GM11168 (cell line): ENCODE data around the gene PPIA.

Experiments used
- in situ Hi-C: fragments of 300-500 bp; cut with MboI; formaldehyde crosslinking; loops from one replicate; pipeline ENCODE4 v1.12.0; 2022; ENCODE audit warnings: low sequenced_read_pairs; ENCODE audit not compliant: unreplicated experiment

The PPIA gene

DNA sequence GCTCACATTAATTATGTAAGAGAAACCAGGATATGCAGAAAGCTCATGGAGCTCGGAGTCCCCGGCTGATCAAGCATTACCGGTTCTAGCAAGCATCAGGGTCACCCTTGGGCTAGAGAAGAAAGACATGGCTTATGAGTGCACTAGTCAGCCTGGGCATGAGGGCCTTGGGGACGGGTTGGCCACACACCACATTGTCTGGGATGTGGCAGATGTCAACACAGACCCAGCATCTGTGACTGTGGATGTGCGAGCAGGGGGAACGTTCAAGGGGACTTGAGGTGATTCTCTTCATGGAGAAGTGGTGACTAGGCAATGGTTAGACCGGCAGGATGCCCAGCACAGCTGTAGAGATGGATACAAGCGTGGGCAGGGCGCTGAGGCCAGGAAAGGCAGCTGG lies 34.2 kb upstream of the PPIA start:
- in situ Hi-C loops = loop anchor here (25.0 kb wide), 1 partner anchor 175 kb away; the partner anchor contains the start of gene TMED4

DNA sequence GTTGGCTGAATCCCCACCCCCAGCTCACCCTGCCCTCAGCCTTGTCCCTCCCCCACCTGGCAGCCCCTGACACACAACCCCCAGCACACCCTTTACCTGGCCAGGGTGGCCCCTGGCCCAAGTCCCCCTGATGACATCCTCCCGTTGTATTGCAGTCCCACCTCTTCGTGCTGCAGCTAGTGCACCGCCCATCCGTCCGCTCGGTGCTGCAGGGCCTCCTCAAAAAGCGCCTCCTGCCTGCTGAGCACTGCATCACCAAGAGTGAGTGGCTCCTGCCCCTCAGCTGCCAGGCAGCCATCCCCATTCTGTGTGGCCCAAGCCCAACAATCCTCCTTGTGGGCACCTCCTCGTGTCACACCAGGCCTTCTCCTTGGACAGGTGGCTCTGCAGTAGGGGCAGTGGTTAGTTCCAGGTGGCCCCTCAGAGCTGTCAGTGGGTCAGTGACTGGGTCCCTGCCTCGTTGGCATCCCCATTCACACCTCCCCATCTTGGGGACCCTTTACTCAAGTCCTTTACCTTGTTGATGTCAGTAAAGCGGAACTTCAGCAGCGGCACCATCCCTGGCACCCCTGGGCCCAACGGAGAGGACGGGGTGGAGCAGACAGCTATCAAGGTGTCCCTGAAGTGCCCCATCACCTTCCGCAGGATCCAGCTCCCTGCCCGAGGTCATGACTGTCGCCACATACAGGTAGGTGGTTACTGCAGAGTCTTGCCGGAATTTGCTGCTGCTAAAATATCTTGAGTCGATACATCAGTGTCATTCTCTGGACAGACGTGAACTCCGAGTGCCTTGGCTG lies 33.6 kb upstream of the PPIA start:
- in situ Hi-C loops = loop anchor here (25.0 kb wide), 1 partner anchor 176 kb away; the partner anchor contains the start of gene TMED4

DNA sequence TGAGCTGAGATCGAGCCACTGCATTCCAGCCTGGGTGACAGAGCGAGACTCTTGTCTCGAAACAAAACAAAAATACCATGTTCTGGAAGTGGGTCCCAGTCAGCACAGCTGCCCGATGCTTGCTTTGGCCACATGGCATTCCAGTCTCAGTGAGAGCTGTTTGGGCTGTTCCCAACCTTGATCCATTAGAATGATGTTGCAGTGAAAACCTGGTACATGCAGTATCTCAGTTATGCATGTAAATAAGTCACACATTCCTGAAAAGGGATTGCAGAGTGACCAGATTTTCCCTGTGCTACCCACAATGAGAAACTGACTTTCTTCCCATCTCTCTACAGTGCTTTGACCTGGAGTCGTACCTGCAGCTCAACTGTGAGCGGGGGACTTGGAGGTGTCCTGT lies 32.4 kb upstream of the PPIA start:
- in situ Hi-C loops = loop anchor here (25.0 kb wide), 1 partner anchor 177 kb away; the partner anchor contains the start of gene TMED4

DNA sequence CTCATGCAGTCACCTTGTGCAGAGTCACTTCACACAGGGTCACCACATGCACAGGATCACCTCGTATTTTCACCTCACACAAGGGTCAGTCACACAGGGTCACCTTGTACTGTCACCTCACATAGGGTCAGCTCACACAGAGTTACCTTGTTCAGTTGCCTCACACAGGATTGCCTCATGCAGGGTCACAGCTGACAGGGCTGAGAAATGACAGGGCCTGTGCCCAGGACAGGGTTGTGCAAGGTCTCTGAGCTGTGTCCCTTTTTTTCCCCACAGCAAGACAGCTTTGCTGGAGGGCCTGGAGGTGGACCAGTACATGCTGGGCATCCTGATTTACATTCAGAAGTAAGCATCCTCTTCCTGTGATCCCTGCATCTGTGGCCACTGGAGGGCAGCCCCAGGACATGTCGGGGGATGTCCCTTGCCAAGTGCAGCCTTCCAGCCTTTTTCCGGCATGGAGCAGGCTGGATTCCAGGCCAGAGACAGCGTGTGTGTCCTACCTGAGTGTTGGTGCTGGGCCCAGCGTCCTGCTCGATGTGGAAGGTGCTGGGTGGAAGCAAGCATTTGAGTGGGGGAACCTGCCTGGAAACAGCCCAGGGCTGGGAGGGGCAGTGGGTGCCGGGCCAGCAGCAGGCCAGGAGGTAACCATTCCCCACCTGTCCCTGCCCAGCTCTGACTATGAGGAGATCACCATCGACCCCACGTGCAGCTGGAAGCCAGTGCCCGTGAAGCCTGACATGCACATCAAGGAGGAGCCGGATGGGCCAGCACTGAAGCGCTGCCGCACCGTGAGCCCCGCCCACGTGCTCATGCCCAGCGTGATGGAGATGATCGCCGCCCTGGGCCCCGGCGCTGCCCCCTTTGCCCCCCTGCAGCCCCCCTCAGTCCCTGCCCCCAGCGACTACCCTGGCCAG lies 31.6 kb upstream of the PPIA start:
- in situ Hi-C loops = loop anchor here (25.0 kb wide), 1 partner anchor 178 kb away; the partner anchor contains the start of gene TMED4

DNA sequence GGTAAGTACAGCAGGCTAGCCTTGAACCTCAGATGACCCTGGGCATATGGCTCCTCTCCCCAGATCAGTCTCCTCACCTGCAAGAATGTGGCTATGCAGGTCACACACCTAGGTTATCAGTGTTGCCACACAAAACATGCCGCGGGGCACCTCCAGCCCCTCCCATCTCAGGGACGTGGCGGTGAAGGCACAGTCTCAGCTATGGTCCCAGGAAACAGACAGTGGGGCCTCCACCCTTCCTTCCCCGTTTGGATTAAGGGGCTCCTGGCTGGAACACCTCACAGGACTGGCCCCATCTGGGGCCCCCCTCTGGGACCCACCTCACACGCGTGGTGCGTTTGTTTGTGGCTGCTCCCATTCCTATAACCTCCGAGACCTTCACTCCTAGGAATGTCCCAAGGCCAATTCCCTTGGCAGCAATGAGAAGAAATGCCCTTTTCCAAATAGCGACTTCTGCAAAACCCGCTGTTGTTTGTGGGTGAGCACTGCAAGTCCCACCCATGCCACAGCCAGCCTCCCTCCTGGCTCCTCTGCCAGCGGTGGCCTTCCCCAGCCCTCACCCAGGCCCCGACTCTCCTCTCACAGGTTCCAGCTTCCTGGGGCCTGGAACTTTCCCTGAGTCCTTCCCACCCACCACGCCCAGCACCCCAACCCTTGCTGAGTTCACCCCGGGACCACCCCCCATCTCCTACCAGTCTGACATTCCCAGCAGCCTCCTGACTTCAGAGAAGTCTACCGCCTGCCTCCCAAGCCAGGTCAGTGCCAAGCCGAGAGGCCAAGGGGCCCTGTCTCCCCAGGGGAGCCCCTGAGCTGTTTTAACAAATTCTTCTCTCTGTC lies 30.7 kb upstream of the PPIA start:
- in situ Hi-C loops = loop anchor here (25.0 kb wide), 1 partner anchor 178 kb away; the partner anchor contains the start of gene TMED4

DNA sequence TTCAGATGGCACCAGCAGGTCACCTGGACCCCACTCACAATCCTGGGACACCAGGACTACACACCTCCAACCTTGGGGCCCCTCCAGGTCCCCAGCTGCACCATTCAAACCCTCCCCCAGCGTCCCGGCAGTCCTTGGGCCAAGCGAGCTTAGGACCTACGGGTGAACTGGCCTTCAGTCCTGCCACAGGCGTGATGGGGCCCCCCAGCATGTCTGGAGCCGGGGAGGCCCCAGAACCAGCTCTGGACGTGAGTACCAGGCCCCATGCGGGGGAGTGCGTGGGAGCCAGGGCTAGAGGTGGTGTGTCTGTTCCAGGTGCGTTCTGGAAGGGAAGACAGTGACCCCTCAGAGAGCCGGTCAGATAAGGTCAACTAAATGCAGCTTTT lies 30.1 kb upstream of the PPIA start:
- in situ Hi-C loops = loop anchor here (25.0 kb wide), 1 partner anchor 179 kb away; the partner anchor contains the start of gene TMED4

DNA sequence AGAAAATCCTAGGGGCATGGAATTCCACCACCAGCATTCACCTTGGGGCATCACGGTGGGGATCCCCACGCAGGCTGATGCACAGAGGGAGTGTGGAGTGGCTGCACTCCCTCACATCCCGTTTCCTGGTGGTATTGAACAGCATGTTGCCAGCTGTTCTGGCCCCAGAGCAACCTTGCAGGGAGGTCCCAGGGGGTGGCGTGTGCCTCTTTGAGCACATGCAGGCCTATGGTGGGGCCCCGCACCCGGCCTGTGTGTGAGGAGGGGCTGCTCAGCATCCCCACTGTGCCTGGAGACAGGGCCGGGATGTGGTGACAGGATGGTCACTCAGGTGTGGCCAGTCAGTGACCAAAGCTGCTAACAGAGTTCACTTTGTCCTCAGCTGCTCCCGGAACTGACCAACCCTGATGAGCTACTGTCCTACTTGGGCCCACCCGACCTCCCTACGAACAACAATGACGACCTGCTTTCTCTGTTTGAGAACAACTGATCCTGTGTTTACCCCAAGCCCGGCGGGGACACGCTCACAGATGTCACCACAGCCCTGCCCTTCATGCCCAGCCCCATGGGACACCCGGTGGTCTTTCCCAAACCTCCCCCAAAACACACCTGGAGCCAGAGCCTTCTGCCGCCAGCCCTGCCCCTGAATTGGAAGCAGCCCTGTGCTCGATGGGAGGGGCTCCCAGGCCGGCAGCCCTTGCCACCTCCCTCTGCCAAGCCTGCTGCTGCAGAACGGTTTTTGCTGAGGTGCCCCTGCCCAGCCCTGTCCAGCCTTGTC lies 29.2 kb upstream of the PPIA start:
- in situ Hi-C loops = loop anchor here (25.0 kb wide), 1 partner anchor 180 kb away; the partner anchor contains the start of gene TMED4

DNA sequence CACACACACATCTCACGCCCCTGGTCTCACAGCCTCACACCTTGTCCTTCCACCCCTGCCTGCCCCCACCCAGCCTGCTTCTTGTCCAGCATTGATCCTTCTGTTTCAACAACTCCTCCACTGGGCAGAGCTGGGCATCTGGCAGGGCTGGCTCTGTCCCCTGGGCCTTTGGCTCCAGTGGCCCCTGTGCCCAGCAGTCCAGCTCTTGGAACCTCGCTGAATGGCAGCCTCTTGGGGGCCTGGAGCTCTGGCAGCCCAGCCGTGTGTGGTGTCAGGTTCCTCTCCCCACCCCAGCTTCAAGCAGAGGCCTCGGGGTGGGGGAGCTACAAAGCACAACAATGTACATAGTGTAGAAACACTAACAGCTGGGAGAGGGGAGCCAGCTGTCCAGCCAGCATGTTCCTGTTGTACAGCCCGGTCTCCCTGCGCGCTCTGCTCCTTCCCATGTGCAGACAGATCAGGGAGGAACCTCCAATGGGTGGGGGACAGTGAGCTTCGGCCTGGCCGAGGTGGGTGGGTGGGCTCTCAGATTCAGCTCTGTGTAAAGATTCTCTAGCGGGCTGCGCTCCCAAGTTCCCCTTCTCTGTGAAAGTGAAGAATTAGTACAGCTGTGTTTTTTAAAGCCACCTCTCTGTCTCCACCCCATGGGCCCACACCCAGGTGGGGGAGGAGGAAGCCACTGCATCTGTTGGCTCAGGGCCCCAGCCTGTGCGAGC lies 28.4 kb upstream of the PPIA start:
- in situ Hi-C loops = loop anchor here (25.0 kb wide), 1 partner anchor 181 kb away; the partner anchor contains the start of gene TMED4

DNA sequence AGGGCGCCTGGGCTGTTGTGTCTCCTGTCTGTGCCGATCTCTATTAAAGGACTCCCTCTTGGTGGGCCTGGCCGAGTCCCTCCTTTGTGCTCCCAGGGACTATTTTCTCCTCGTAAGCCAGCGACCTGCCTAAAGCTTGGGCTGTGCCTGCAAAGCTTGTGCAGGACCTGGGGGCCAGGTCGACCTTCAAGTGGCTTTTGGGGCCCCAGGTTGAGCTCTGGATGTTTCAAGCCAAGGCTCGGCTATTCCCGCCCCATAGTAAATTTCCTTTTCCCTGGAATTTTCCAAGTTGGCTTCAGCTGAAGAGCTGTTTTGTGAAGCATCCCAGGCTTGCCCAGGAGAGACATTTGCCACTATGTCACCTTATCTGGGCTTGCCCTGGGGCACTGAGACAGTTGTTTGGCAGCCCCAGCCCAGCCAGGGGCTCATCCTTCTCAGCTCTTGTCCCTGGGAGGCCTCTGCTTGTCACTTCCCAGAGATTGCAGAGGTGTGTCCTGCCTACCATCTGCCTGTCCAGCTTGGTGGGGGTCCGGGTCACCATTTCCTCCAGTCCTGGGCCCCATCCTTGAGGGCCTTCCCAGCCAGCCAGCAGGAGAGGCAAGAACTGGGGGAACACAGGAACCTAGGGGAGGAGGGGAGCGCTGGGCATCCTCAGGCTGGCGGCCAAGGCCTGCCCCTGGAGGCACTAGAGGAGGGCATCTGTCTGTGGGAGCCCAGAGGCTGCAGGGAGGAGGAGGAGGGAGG lies 27.7 kb upstream of the PPIA start:
- in situ Hi-C loops = loop anchor here (25.0 kb wide), 1 partner anchor 181 kb away; the partner anchor contains the start of gene TMED4

DNA sequence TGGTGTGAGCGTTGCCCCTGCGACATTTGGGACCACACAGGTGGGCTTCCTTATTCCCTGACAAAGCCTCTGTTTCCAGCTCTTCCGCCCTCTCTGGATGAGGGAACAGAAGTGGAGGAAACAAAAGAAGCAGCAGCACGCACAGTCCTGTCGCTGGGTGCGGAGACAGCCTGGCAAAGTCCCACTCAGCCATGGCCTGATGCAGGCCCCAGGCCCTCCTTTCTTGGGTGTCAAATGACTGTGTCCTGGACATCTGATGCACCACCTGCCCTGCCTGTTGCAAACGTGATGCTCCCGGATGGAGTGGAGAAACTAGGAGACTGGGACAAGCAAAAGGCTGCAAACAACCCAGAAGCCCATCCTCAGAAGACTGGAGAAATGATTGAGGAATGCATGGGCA lies 27.1 kb upstream of the PPIA start:
- in situ Hi-C loops = loop anchor here (25.0 kb wide), 1 partner anchor 182 kb away; the partner anchor contains the start of gene TMED4

DNA sequence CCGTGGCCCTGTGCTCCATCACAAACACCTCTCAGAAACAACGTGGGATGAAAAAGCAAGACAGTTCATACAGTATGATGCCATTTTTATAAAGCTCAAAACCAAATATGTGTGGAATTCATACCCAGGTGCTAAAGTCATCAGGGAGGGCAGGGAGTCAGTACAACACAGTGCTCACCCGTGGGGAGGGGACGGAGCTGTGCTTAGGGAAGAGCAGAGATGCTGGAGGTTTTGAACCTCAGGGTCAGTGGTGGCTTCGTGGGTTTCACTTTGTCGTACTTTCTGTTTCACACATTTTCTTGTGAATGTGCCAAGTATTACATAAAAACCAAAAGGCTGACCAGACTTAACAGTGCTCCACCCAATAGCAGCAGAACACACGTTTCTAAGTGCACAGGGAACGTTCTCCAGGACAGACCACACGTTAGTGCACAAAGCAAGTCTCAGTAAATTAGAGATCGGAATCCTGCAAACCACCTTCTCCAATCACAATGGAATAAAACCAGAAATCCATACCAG lies 26.6 kb upstream of the PPIA start:
- in situ Hi-C loops = loop anchor here (25.0 kb wide), 1 partner anchor 183 kb away; the partner anchor contains the start of gene TMED4

DNA sequence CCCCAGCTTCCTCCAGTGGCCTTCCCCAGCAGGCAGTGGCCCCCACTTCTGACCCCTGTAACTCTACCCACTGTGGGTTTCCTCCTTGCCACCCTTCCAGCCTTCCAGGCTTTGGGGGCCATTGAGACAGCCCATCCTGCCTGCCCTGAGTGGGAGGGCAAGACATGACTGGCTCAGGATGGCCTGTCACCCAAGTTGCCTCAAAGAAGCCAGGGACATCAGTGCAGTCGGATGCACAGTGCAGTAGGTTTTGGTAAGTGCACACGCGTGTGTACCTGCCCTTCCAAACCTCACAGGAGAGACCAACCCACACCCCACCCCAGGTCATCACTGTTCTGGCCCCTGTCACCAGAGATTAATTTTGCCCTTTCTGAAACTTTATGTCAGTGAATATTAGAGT lies 25.1 kb upstream of the PPIA start:
- in situ Hi-C loops = loop anchor here (25.0 kb wide), 1 partner anchor 184 kb away; the partner anchor contains the start of gene TMED4

DNA sequence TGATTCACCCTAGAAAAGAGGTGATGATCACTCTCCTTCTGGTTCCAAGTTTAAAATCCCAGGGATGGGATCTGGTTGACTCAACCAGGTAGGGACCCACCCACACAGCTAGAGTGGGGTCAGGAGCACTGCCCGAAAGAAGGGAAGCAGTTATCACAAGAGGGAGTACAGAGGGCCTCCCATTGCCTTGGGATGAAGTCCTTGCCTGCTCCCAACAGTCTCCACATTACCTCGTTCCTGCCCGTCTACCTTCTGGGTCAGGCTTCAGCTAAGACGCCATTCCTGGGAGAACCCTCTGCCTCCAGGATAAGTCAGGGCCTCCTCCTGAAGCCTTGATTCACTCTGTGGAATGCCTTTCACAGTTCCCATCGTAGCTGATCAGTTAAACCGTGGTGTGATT lies 24.0 kb upstream of the PPIA start:
- in situ Hi-C loops = loop anchor here (25.0 kb wide), 1 partner anchor 185 kb away; the partner anchor contains the start of gene TMED4

DNA sequence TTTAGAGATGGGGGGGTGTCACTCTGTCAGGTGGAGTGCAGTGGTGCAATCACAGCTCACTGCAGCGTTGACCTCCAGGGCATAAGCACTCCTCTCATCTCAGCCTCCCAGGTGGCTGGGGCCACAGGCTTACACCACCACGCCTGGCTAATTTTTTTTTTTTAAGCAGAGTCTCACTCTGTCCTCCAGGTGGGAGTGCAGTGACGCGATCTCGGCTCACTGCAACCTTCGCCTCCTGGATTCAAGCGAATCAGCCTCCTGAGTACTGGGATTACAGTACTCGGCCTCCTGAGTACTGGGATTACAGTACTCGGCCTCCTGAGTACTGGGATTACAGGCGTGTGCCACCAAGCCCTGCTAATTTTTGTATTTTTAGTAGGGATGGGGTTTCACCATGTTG lies 23.6 kb upstream of the PPIA start:
- in situ Hi-C loops = loop anchor here (25.0 kb wide), 1 partner anchor 186 kb away; the partner anchor contains the start of gene TMED4

DNA sequence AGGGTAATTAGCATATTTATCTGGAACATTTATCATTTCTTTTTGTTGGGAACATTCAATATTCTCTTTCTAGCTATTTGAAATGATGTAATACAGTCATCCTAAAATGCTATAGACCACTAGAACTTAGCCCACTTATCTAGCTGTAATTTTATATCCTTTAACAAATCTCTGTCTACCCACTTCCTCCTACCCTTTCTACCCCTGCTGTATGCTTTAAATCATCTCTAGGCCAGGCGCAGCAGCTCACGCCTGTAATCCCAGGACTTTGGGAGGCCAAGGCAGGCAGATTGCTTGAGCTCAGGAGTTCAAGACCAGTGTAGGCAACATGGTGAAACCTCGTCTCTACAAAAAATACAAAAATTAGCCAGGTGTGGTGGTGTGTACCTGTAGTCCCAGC lies 22.0 kb upstream of the PPIA start:
- in situ Hi-C loops = loop anchor here (25.0 kb wide), 1 partner anchor 187 kb away; the partner anchor contains the start of gene TMED4

DNA sequence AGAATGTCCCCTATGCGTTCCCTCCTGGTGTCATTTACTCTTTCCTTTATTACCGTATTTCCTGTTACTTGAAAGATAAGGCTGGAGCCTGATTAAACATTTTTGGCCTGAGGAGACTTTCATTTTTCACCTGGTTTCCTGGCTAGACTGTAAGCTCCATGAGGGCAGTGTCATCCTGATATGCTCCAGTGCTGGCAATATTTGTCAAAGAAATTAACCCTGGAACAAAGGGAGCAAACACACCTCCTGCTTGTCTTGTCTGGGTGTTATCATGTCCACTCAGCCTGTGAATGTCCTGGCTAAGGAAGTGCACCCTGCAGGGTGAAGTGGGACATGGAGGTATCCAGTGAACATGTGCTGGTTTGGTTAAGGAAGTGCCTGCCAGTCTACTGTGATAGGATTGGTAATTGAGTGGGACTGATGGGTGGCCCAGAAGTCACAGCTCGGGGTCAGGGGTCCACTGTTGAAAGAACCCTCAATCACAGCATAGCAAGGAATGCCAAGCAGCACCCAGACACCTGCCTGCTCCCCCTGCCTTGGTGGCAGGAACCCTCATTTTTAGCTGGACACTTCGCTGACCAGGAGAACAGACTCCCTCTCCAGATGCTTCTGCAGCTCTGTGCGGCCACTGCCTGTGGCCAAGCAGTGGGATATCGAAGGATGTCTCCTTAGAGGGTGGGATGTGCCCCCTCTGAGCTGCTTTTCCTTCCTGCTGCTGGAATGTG lies 20.9 kb upstream of the PPIA start:
- in situ Hi-C loops = no loop called here
